Left lobe of liver (tissue), 2 donors: ENCODE results near the gene VTN. TPM values are rescaled to one million over a fixed set of nuclear protein-coding genes. Genes with fewer than 3 reads are reported as not detected.

Experiments
- ATAC-seq: fragments of 200-7000 bp; cut with Tn5 transposase; one replicate; pipeline ENCODE4 v1.9.1; 2020; ENCODE audit warnings: mild to moderate bottlenecking, moderate library complexity
- DNase-seq: peaks from one replicate; pipeline ENCODE4 v3.0.0-alpha.2; 2020; ENCODE audit warnings: low spot score
- total RNA-seq: library from RNA; stranded (reverse); gene quantifications from one replicate; pipeline ENCODE4 v1.2.1, GENCODE V29; 2021
- donor health status: DM: no; HTN: no; CAD: no; lungs with moderate emphysema.
- donor health status: DM: no; HTN: yes; CAD: no.

The VTN gene
- total RNA-seq, 1 donor from 2014 or later: 3,241 TPM

- DNase-seq: no peak
- ATAC-seq: peak; percentile 1
Observed at GRCh38 chr17:28369684-28370034, 448 bp downstream of the VTN start.

- DNase-seq (no peak), ATAC-seq (no peak)
Observed at GRCh38 chr17:28368915-28369683, 1.0 kb downstream of the VTN start.

GRCh38 chr17:28368306-28368831 is 1.7 kb downstream of the VTN start:
- DNase-seq (peak; percentile 88), ATAC-seq (peak; percentile 40)

- ATAC-seq (no peak), DNase-seq (peak; percentile 57)
Observed at GRCh38 chr17:28367641-28368305, 2.3 kb downstream of the VTN start.

- no peak for ATAC-seq
- DNase-seq: no peak
Observed at GRCh38 chr17:28366605-28367004, 3.5 kb downstream of the VTN start.

GRCh38 chr17:28365487-28365886 is 4.6 kb downstream of the VTN start:
- no peak for DNase-seq
- ATAC-seq: peak; percentile 9

GRCh38 chr17:28364665-28365363 is 5.3 kb downstream of the VTN start, which contains the start of gene SEBOX:
Gene SEBOX, minus strand, starts transcription at chr17:28365199. Its CDS starts 48 bp downstream, at chr17:28365151.
- peak; percentile 55 for ATAC-seq
- DNase-seq: peak; percentile 80

- DNase-seq (no peak), ATAC-seq (no peak)
Observed at GRCh38 chr17:28363776-28364650, 6.1 kb downstream of the VTN start.

GRCh38 chr17:28363186-28363585 is 6.9 kb downstream of the VTN start:
- ATAC-seq: no peak
- DNase-seq: no peak

- ATAC-seq: no peak
- no peak for DNase-seq
Observed at GRCh38 chr17:28357901-28358197, 12.3 kb downstream of the VTN start.

GRCh38 chr17:28357061-28357900 is 12.8 kb downstream of the VTN start, which contains the start of gene POLDIP2:
Gene POLDIP2, minus strand, starts transcription at chr17:28357527. Its CDS starts 79 bp downstream, at chr17:28357448.
- peak; percentile 97 for DNase-seq
- ATAC-seq: peak; percentile 98

- no peak for ATAC-seq
- DNase-seq: no peak
Observed at GRCh38 chr17:28350271-28350670, 19.8 kb downstream of the VTN start.

GRCh38 chr17:28348979-28349378 is 21.1 kb downstream of the VTN start:
- DNase-seq (no peak), ATAC-seq (no peak)

- ATAC-seq (peak; percentile 66), DNase-seq (peak; percentile 87)
Observed at GRCh38 chr17:28347261-28347891, 22.7 kb downstream of the VTN start.

- DNase-seq: peak; percentile 82
- peak; percentile 74 for ATAC-seq
Observed at GRCh38 chr17:28346746-28347246, 23.3 kb downstream of the VTN start.

- no peak for DNase-seq
- ATAC-seq: no peak
Observed at GRCh38 chr17:28346199-28346580, 23.9 kb downstream of the VTN start.

- DNase-seq (peak; percentile 76), ATAC-seq (peak; percentile 21)
Observed at GRCh38 chr17:28345419-28346198, 24.5 kb downstream of the VTN start.

GRCh38 chr17:28344435-28344901 is 25.6 kb downstream of the VTN start:
- ATAC-seq: no peak
- no peak for DNase-seq
